ENCODE measurements around the gene BCL2L13. TPM values are rescaled to one million over a fixed set of nuclear protein-coding genes. Genes with fewer than 3 reads are reported as not detected.
A peak's percentile ranks its signal among the peaks of the same experiment; 100 is the strongest.
"Not testable (repeated sequence)": the region's sequence is repeated elsewhere in the genome, so short reads cannot be mapped to it uniquely, and the experiment has no call there.

The BCL2L13 gene
- total RNA-seq, 1 donor from 2014 or later = 35.3 TPM

DNA sequence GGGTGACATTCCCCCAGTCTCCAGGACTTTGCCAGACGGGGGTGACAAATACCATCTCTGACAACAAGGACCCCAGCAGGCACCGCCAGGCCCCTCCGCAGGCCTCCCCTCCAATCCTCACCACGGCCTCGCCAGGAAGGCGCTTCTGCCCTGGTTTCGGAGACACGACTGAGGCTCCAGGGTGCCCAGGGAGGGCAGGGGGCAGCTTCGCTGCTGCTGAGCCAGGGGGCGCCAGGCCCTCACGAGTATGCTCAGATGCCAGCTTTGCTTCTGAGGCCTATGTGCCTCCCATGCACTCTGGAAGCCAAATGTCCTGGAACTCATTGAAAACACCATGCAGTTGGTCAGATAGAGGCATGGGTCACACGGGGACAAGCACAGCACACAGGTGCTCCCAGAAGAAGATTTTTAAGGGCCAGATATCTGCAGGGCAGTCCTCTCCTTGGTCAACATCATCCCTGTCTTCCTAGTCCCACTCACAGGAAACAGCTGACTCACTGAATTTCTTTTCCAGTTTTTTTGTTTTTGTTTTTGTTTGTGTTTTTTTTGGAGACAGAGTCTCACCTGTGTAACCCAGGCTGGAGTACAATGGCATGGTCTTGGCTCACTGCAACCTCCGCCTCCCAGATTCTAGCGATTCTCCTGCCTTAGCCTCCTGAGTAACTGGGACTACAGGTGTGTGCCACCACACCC is 115.8 kb downstream of the BCL2L13 start:
- TF ChIP-seq, protein P1, sequence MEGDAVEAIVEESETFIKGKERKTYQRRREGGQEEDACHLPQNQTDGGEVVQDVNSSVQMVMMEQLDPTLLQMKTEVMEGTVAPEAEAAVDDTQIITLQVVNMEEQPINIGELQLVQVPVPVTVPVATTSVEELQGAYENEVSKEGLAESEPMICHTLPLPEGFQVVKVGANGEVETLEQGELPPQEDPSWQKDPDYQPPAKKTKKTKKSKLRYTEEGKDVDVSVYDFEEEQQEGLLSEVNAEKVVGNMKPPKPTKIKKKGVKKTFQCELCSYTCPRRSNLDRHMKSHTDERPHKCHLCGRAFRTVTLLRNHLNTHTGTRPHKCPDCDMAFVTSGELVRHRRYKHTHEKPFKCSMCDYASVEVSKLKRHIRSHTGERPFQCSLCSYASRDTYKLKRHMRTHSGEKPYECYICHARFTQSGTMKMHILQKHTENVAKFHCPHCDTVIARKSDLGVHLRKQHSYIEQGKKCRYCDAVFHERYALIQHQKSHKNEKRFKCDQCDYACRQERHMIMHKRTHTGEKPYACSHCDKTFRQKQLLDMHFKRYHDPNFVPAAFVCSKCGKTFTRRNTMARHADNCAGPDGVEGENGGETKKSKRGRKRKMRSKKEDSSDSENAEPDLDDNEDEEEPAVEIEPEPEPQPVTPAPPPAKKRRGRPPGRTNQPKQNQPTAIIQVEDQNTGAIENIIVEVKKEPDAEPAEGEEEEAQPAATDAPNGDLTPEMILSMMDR (conservative IDR thresholded peaks at IDR 0.05; ENCODE audit: low read depth, low read length) = peak; percentile 73
- no peak for DNase-seq (ENCODE audit: low read depth)

DNA sequence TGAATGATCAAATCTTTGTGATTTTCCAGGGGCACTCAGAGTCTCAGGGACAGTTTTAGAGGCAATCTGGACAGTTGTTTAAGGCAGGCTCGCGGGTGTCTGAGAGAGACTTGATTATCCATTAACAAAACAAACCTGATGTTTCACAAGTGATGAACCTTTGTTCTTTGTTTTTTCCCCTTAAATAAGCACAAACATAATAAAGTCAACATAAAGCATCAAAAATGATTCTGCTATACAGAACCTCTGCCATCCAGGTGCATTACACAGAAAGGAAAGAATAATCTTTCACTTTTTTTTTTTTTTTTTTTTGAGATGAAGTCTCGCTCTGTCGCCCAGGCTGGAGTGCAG is 122.6 kb downstream of the BCL2L13 start:
- TF ChIP-seq, protein P1 (conservative IDR thresholded peaks at IDR 0.05; ENCODE audit: low read depth, low read length) = no peak
- no peak for DNase-seq (ENCODE audit: low read depth)
- no peak overlapping the region for H3K4me3 ChIP-seq (ENCODE audit: low read depth, low read length)

More for the DNA sequence above, 115.8 kb downstream of the BCL2L13 start:
- H3K4me3 ChIP-seq (ENCODE audit: low read depth, low read length) = no peak overlapping the region

DNA sequence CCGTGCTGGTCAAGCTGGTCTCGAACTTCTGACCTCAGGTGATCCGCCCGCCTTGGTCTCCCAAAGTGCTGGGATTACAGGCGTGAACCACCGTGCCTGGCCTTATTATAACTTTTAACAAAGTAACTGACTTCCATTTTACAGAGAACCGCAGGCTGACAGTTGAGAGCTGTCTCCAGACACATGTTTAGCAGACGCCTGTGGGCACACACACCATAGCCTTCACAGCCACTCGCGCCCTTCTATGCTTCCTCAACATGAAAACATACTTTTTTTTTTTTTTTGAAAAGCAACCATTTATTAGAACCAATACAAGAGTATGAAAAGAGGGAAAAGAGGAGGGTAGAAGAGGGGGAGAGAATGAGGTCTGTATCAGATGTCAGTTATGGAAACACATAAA is 124.9 kb downstream of the BCL2L13 start:
- DNase-seq (ENCODE audit: low read depth); H3K4me3 ChIP-seq (ENCODE audit: low read depth, low read length): not testable (repeated sequence)

DNA sequence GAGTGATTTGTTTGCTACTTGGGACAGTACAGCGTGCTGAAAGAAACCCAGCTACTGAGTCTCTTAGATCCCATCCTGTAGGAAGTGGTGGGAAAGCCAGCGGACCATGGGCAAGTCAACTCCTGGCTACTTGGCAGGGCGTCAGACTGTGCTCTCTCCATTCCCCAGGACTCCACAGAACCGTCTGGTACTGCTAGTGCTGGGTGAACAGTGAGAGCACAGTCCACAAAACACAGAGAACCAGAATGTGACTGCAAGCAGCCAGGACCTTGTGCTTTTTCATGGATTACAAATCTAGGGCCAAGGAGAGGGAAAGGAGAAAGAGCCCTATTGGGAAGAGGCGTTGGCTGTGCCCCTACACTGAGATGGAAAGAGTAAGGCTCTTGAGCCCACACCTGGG is 125.5 kb downstream of the BCL2L13 start:
- H3K4me3 ChIP-seq (ENCODE audit: low read depth, low read length) = no peak overlapping the region
- TF ChIP-seq, protein P1 (conservative IDR thresholded peaks at IDR 0.05; ENCODE audit: low read depth, low read length) = no peak
- no peak for DNase-seq (ENCODE audit: low read depth)

DNA sequence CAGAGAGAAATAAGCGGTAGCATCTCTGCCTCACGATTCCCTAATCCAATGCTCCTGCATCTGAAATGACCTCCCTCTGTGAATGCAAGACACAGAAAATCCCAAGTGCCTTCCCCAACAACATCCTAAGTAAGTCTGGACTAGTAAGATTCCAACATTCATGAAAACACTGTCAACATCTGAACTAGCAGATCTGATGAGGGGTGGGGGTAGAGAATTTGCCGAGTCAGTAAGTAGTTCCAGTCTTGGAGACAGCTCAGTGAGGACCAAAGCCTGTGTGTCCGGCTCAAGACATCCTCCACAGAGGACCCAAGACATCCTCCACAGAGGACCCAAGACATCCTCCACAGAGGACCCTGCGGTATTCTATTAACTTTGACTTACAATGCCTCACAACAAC is 126.3 kb downstream of the BCL2L13 start:
- not testable (repeated sequence) for H3K4me3 ChIP-seq (ENCODE audit: low read depth, low read length); DNase-seq (ENCODE audit: low read depth)

DNA sequence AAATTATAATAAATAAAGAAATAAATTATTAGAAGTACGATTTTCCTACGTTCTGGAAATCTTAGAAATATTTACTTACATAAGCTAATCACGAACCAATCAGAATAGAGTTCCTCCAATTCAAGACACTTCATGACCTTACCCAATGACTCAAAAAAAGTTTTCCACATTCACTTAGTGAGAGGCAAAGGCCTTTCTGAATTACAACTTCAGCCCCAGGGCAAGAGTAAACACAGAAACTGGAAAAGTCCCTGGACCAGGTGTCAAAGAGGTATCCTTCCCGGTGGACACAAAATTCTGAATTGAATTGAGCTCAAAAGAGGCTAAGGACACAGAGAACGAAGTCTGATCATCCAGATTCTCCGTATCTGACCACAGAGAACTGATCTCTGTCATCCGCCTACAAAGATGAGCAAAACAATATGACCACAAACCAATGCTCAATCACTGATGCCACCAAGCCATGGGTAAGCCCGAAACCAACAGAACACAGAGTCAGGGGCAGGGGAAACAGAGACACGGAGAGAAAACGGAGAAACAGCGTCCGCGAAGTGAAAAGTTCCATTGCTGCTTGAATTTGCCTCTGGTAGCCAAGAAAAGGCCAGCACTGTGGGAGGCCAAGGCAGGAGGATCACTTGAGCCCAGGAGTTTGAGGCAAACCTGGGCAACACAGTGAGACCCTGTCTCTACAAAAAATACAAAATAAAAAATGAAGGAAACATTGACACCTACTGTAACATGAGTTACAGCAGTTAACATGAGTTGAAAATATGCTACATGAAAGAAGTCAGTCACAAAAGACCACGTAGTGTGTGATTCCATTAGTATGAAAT is 128.9 kb downstream of the BCL2L13 start:
- TF ChIP-seq, protein P1 (conservative IDR thresholded peaks at IDR 0.05; ENCODE audit: low read depth, low read length) = no peak
- no peak overlapping the region for H3K4me3 ChIP-seq (ENCODE audit: low read depth, low read length)
- DNase-seq (ENCODE audit: low read depth) = no peak

DNA sequence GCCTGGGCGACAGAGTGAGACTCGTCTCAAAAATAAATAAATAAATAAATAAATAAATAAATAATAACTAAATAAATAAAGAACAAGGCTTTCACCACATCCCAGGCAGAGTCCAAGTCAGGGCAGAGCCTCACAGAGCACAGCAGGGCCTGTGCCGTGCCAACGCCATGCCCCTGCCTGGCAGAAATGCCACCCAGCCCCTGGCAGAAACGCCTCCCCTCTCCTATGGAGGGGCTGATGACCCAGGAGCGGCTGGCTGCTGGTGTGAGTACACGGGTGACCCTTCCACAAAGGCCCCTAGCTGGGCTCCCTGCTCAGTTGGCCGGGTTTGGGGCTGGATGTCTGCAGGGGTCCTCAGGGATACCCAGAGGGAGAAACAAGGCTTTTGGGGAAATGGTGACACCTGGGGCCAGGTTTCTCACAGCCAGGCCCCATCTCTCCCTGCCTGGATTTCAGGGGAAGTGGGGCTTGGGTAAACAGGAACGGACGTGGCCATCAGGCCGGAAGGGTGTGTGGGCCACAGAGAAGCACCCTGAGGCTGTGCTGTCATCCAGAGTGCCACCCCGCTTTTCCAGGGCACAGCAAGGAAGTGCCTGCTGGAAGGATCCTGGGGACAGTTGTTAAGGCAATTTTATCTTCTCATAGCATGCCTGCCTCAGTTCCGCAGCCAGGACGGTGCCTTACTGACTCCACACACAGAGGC is 130.6 kb downstream of the BCL2L13 start:
- no peak overlapping the region for H3K4me3 ChIP-seq (ENCODE audit: low read depth, low read length)
- TF ChIP-seq, protein P1 (conservative IDR thresholded peaks at IDR 0.05; ENCODE audit: low read depth, low read length) = no peak
- DNase-seq (ENCODE audit: low read depth) = no peak

Measured in epithelial cell of proximal tubule (primary cell).